Left ventricle myocardium inferior (tissue), 1 donor: ENCODE data around the gene ITSN2. TPM values are rescaled to one million over a fixed set of nuclear protein-coding genes. Genes with fewer than 3 reads are reported as not detected.
"Not testable (repeated sequence)": the region's sequence is repeated elsewhere in the genome, so short reads cannot be mapped to it uniquely, and the experiment has no call there.

Source experiments
- DNase-seq: peaks from one replicate; pipeline ENCODE4 v3.0.0-alpha.2; 2020
- H3K27ac ChIP-seq: fragments of 200-600 bp; replicated peaks from 2 replicates; pipeline ENCODE4 v1.8.0; 2021
- H3K27me3 ChIP-seq: fragments of 200-600 bp; 2 replicates; pipeline ENCODE4 v1.8.0; 2021; ENCODE audit warnings: low read depth
- H3K36me3 ChIP-seq: fragments of 200-600 bp; 2 replicates; pipeline ENCODE4 v1.8.0; 2021
- H3K4me1 ChIP-seq: fragments of 200-600 bp; 2 replicates; pipeline ENCODE4 v1.8.0; 2021
- H3K4me3 ChIP-seq: fragments of 200-600 bp; 2 replicates; pipeline ENCODE4 v1.8.0; 2021; ENCODE audit warnings: mild to moderate bottlenecking, moderate library complexity
- H3K9me3 ChIP-seq: fragments of 200-600 bp; replicated peaks from 2 replicates; pipeline ENCODE4 v1.8.0; 2021
- CTCF ChIP-seq: fragments of 200-600 bp; IDR thresholded peaks from 2 replicates; pipeline ENCODE4 v1.8.0; 2021; ENCODE audit warnings: antibody characterized with exemption, mild to moderate bottlenecking, borderline replicate concordance
- intact Hi-C: fragments of 100-400 bp; cut with micrococcal nuclease; formaldehyde crosslinking; loops from one replicate; pipeline ENCODE4 v1.11.0; 2022
- long read RNA-seq: library from polyadenylated mRNA; unstranded; transcript quantifications from one replicate; pipeline ENCODE4 v2.0.0, GENCODE V29; 2021
- total RNA-seq: library from RNA; stranded (reverse); fragmentation: NEBNext Ultra II Directional; extraction: Animal tissue kit (Norgen Biotek cat#: 25700); gene quantifications from one replicate; pipeline ENCODE4 v1.2.1, GENCODE V29; 2021
- donor health status: DM: no; HTN: yes; CAD: no; lungs with severe emphysema.

The ITSN2 gene
- total RNA-seq, result 24.4 TPM
- long read RNA-seq, full-length matches to known transcripts, result 3 of 9 reads
- long read RNA-seq, partial matches to known transcripts, result 5 of 9 reads
- long read RNA-seq, other reads (novel, unspliced or antisense), result 1 of 9 reads

GRCh38 chr2:24360050-24360962 lies at the start of gene ITSN2:
Gene ITSN2, minus strand, starts transcription at chr2:24360536. Its CDS starts 32,454 bp downstream, at chr2:24328082.
- no peak for TF ChIP-seq CTCF

DNA sequence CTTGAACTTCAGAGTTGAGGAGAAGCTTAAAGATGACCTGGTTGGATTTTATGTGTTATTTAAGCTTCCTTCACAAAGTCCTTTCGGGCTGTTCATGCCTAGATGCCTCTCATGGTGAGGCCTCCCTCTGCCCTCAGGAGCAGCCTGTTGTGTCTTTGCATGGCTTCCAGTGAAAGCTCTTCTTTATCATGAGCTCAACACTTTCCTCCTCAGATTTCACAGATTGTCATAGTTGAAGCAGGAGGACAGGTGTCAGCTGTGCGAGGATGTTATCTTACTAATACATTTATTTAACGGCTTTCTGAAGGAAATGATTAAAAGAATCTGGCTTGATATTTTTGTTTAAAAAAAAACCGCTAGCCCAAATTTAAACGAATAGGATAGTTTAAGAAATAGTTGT lies 48.8 kb upstream of the ITSN2 start:
- no peak for DNase-seq
- H3K27ac ChIP-seq, result no peak overlapping the region
- H3K9me3 ChIP-seq, result no peaks in the 10 kb centered on the region
- H3K4me3 ChIP-seq, result no peak overlapping the region
- intact Hi-C loops, result loop anchor here (5.0 kb wide), 1 partner anchor 418 kb away; no protein-coding TSS in a partner anchor
- H3K36me3 ChIP-seq, result no peaks in the 10 kb centered on the region
- H3K4me1 ChIP-seq, result no peaks in the 10 kb centered on the region
- H3K27me3 ChIP-seq, result peaks cover 46% of the 10 kb centered on the region
- TF ChIP-seq CTCF, result no peak

More at GRCh38 chr2:24360050-24360962, at the start of gene ITSN2:
- peak; percentile 87 for DNase-seq
- peaks cover 51% of the 10 kb centered on the region for H3K4me1 ChIP-seq
- H3K4me3 ChIP-seq, result peak within 1 kb of the TSS; percentile 93
- no peaks in the 10 kb centered on the region for H3K9me3 ChIP-seq
- H3K27me3 ChIP-seq, result no peaks in the 10 kb centered on the region
- H3K27ac ChIP-seq, result peak within 1 kb of the TSS; percentile 99
- H3K36me3 ChIP-seq, result no peaks in the 10 kb centered on the region
- intact Hi-C loops, result no loop called here

GRCh38 chr2:24408704-24409103 lies 48.4 kb upstream of the ITSN2 start:
- DNase-seq, H3K27ac ChIP-seq, H3K36me3 ChIP-seq, H3K4me1 ChIP-seq, H3K4me3 ChIP-seq, H3K9me3 ChIP-seq: not testable (repeated sequence)
- peaks cover 51% of the 10 kb centered on the region for H3K27me3 ChIP-seq
- intact Hi-C loops, result loop anchor here (5.0 kb wide), 1 partner anchor 419 kb away; no protein-coding TSS in a partner anchor

GRCh38 chr2:24404491-24404921 lies 44.2 kb upstream of the ITSN2 start:
- no peaks in the 10 kb centered on the region for H3K9me3 ChIP-seq
- H3K27me3 ChIP-seq, result peaks cover 79% of the 10 kb centered on the region
- peaks cover 4% of the 10 kb centered on the region for H3K4me1 ChIP-seq
- intact Hi-C loops, result no loop called here
- H3K36me3 ChIP-seq, result no peaks in the 10 kb centered on the region
- no peak for DNase-seq
- TF ChIP-seq CTCF, result no peak
- H3K4me3 ChIP-seq, result no peak overlapping the region
- no peak overlapping the region for H3K27ac ChIP-seq

GRCh38 chr2:24403832-24404212 lies 43.5 kb upstream of the ITSN2 start:
- H3K36me3 ChIP-seq, result no peaks in the 10 kb centered on the region
- peaks cover 4% of the 10 kb centered on the region for H3K4me1 ChIP-seq
- peaks cover 76% of the 10 kb centered on the region for H3K27me3 ChIP-seq
- H3K27ac ChIP-seq, result no peak overlapping the region
- intact Hi-C loops, result no loop called here
- H3K4me3 ChIP-seq, result no peak overlapping the region
- no peaks in the 10 kb centered on the region for H3K9me3 ChIP-seq
- no peak for DNase-seq
- no peak for TF ChIP-seq CTCF
